H1 (cell line): Measurements from ENCODE around the gene LSM10. TPM values are rescaled to one million over a fixed set of nuclear protein-coding genes. Genes with fewer than 3 reads are reported as not detected.

Source experiments
- BACH1 ChIP-seq: IDR thresholded peaks from 2 replicates; pipeline ENCODE4 v1.6.1; 2012; ENCODE audit warnings: low read length, improper control_type of control experiment
- CBX5 ChIP-seq: fragments of 300-800, 300-1000 bp; sonication (generic); IDR thresholded peaks from 2 replicates; pipeline ENCODE4 v1.7.1; 2016; ENCODE audit warnings: antibody characterized with exemption, low read length, low read depth
- CBX8 ChIP-seq: fragments of 300-800, 300-1000 bp; sonication (generic); IDR thresholded peaks from 2 replicates; pipeline ENCODE4 v1.7.1; 2016; ENCODE audit warnings: low read depth, low read length, borderline replicate concordance
- CEBPB ChIP-seq: IDR thresholded peaks from 2 replicates; pipeline ENCODE4 v1.6.1; 2012; ENCODE audit warnings: low read depth, low read length
- CHD1 ChIP-seq: IDR thresholded peaks from 2 replicates; pipeline ENCODE4 v1.6.1; 2012; ENCODE audit warnings: low read depth, low read length, improper control_type of control experiment
- CTBP2 ChIP-seq: IDR thresholded peaks from 2 replicates; pipeline ENCODE4 v1.7.0; 2011; ENCODE audit warnings: borderline replicate concordance, mild to moderate bottlenecking, moderate library complexity, mixed read lengths, low read length; ENCODE audit not compliant: insufficient read depth, insufficient read length
- GABPA ChIP-seq: IDR thresholded peaks from 2 replicates; pipeline ENCODE4 v1.6.1; 2011; ENCODE audit warnings: mild to moderate bottlenecking, low read length, moderate library complexity, borderline replicate concordance; ENCODE audit not compliant: insufficient read depth
- GTF2F1 ChIP-seq: IDR thresholded peaks from 2 replicates; pipeline ENCODE4 v1.6.1; 2012; ENCODE audit warnings: low read depth, low read length, improper control_type of control experiment, borderline replicate concordance
- JUND ChIP-seq: IDR thresholded peaks from 2 replicates; pipeline ENCODE4 v1.6.1; 2011; ENCODE audit warnings: mild to moderate bottlenecking, improper control_type of control experiment, low read length
- KDM1A ChIP-seq: fragments of 200-600, 300-600 bp; sonication (generic); IDR thresholded peaks from 2 replicates; pipeline ENCODE4 v1.7.1; 2016; ENCODE audit warnings: mild to moderate bottlenecking, low read length, borderline replicate concordance
- KDM4A ChIP-seq: IDR thresholded peaks from one replicate; pipeline ENCODE4 v1.7.1; 2012; ENCODE audit warnings: low read depth, mild to moderate bottlenecking, moderate library complexity, low read length, inconsistent platforms; ENCODE audit not compliant: severe bottlenecking
- MAFK ChIP-seq: IDR thresholded peaks from 2 replicates; pipeline ENCODE4 v1.6.1; 2012; ENCODE audit warnings: low read depth, mild to moderate bottlenecking, improper control_type of control experiment, low read length
- MAX ChIP-seq: IDR thresholded peaks from 2 replicates; pipeline ENCODE4 v1.6.1; 2012; ENCODE audit warnings: inconsistent platforms
- NRF1 ChIP-seq: IDR thresholded peaks from 2 replicates; pipeline ENCODE4 v1.6.1; 2011; ENCODE audit warnings: mild to moderate bottlenecking, low read depth, low read length, improper control_type of control experiment
- PHF8 ChIP-seq: fragments of 200-600 bp; sonication (generic); conservative IDR thresholded peaks from 2 replicates; pipeline ENCODE4 v1.7.1; 2012; ENCODE audit warnings: low read depth, mild to moderate bottlenecking, inconsistent platforms, low read length, moderate library complexity
- POLR2AphosphoS5 ChIP-seq: IDR thresholded peaks from 2 replicates; pipeline ENCODE4 v1.6.1; 2011; ENCODE audit warnings: low read depth, low read length
- SAP30 ChIP-seq: fragments of 300-600 bp; sonication (generic); IDR thresholded peaks from 2 replicates; pipeline ENCODE4 v1.7.1; 2012; ENCODE audit warnings: low read length, moderate library complexity, mild to moderate bottlenecking, inconsistent platforms; ENCODE audit not compliant: insufficient read depth, insufficient replicate concordance
- SIRT6 ChIP-seq: IDR thresholded peaks from one replicate; pipeline ENCODE4 v1.7.1; 2012; ENCODE audit warnings: low read length, inconsistent platforms
- SP2 ChIP-seq: IDR thresholded peaks from 2 replicates; pipeline ENCODE4 v1.6.1; 2012; ENCODE audit warnings: mild to moderate bottlenecking, low read length, inconsistent platforms
- SP4 ChIP-seq: IDR thresholded peaks from 2 replicates; pipeline ENCODE4 v1.6.1; 2012; ENCODE audit warnings: low read length, inconsistent platforms
- TAF1 ChIP-seq: IDR thresholded peaks from 2 replicates; pipeline ENCODE4 v1.6.1; 2011; ENCODE audit warnings: mild to moderate bottlenecking, low read depth, low read length
- TAF7 ChIP-seq: optimal IDR thresholded peaks from 2 replicates; pipeline ENCODE3; 2011; ENCODE audit warnings: low read depth, mild to moderate bottlenecking, inconsistent platforms, low read length, moderate library complexity, borderline replicate concordance
- TCF12 ChIP-seq: IDR thresholded peaks from 2 replicates; pipeline ENCODE4 v1.6.1; 2011; ENCODE audit warnings: low read depth, mild to moderate bottlenecking, low read length
- TEAD4 ChIP-seq: IDR thresholded peaks from 2 replicates; pipeline ENCODE4 v1.6.1; 2012; ENCODE audit warnings: low read depth, low read length, inconsistent platforms, mixed read lengths
- YY1 ChIP-seq: IDR thresholded peaks from 2 replicates; pipeline ENCODE4 v1.6.1; 2011; ENCODE audit warnings: low read depth, mild to moderate bottlenecking, low read length
- ZNF274 ChIP-seq: IDR thresholded peaks from 2 replicates; pipeline ENCODE4 v1.7.0; 2012; ENCODE audit warnings: low read length, borderline replicate concordance; ENCODE audit errors: extremely low read depth
- polyA plus RNA-seq, 7 experiments: library from polyadenylated mRNA; depleted of rRNA in 3 of 7; stranded (reverse) in 5 of 7; unstranded in 2 of 7; fragments of >200 nt in 5 of 7; fragments of 200-250 nt in 2 of 7; gene quantifications; 1 replicate in 5 of 7; 2 replicates in 1 of 7; 4 replicates in 1 of 7; pipeline versions ENCODE4 v1.2.1 to v1.2.3, GENCODE V29; 2011 to 2013; ENCODE audit warnings: missing spikeins in 2 of 7, mixed read lengths in 2 of 7
- total RNA-seq: library from RNA; stranded (reverse); fragmentation: NEBNext Ultra II Directional; extraction: Animal tissue kit (Norgen Biotek cat#: 25700); gene quantifications from 2 replicates; pipeline ENCODE4 v1.2.1, GENCODE V29; 2021

LSM10 gene
- total and polyA plus RNA-seq, 2 of the 8 experiments (the other 6 are each of a cell fraction or from before 2014, with no cell fraction given): 59.5 to 140 TPM

- TF ChIP-seq GTF2F1 (no peak), CHD1 (no peak), TAF7 (peak; percentile 24), SP4 (no peak), TCF12 (no peak), CTBP2 (no peak), SIRT6 (no peak), JUND (peak; percentile 34; the same call in 1 of the 2 replicates), YY1 (0 out of 2 replicates have a peak, but pooled peaks have one; percentile 16), GABPA (peak; percentile 93), POLR2AphosphoS5 (peak; percentile 68), CEBPB (no peak), MAFK (no peak), ZNF274 (no peak), PHF8 (peak; percentile 62), TAF1 (peak; percentile 85; the same call in 1 of the 2 replicates), CBX8 (no peak), MAX (peak; percentile 67), TEAD4 (no peak), SP2 (no peak), KDM4A (peak; percentile 43), BACH1 (no peak), CBX5 (no peak), KDM1A (no peak), NRF1 (no peak), SAP30 (peak; percentile 76)
Observed at GRCh38 chr1:36400825-36401601, 3.3 kb upstream of the LSM10 start (continued).
